ENCODE data around the gene ABHD2. TPM values are rescaled to one million over a fixed set of nuclear protein-coding genes. Genes with fewer than 3 reads are reported as not detected.

Gene ABHD2
- total and polyA plus RNA-seq, 9 of the 15 experiments (the other 6 are each of a cell fraction or from before 2014, with no cell fraction given) = 16.9 to 99.8 (median 47.5) TPM

- in situ Hi-C loops (cut with MboI) = no loop called here
- no peak for TF ChIP-seq ZNF764 (CRISPR knock-in tag; IDR thresholded peaks at IDR 0.05; ENCODE audit: low read depth)
- TF ChIP-seq, protein P1, sequence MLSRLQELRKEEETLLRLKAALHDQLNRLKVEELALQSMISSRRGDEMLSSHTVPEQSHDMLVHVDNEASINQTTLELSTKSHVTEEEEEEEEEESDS (CRISPR knock-in tag; IDR thresholded peaks at IDR 0.05) = no peak
- TF ChIP-seq CBX5 (IDR thresholded peaks at IDR 0.05; ENCODE audit: borderline replicate concordance, low read depth) = no peak
- Histone ChIP-seq H3K9me1 (ENCODE audit: control insufficient read depth, insufficient read depth, low read length) (no peaks in the 10 kb centered on the region), H3K4me1 (replicated peaks in 1 of 2; ENCODE audit: control insufficient read depth in 2 of 2, insufficient read depth in 2 of 2, low read length in 2 of 2) (peaks cover 45 to 60% of the 10 kb centered on the region in 2 experiments), H3K4me3 (peak overlapping the region; percentile 72), H2AFZ (ENCODE audit: low read depth, low read length) (peak overlapping the region; percentile 44), H3K36me3 (ENCODE audit: control insufficient read depth, insufficient read depth, low read length) (peaks cover 37% of the 10 kb centered on the region), H3K79me2 (ENCODE audit: control insufficient read depth, insufficient read depth, low read length) (peaks cover 90% of the 10 kb centered on the region), H3K27me3 (ENCODE audit: control insufficient read depth in 2 of 2, insufficient read depth in 2 of 2, low read length in 2 of 2) (no peaks in the 10 kb centered on the region), H3K4me2 (ENCODE audit: insufficient read depth, low read length) (peak overlapping the region; percentile 83), H3K27ac (ENCODE audit: extremely low read depth, low read depth, low read length) (peak overlapping the region; percentile 77), H3K9ac (ENCODE audit: insufficient read depth in 1 of 2, low read depth in 2 of 2, low read length in 2 of 2) (peak overlapping the region; percentile 65 to 66; a peak in 3 of 4 replicates), H4K20me1 (replicated peaks; ENCODE audit: control insufficient read depth, insufficient read depth, low read length) (no peaks in the 10 kb centered on the region), H3K9me3 (replicated peaks; ENCODE audit: control insufficient read depth, insufficient read depth, low read depth, low read length) (no peaks in the 10 kb centered on the region)
- TSS peak; percentile 26 for BruUV-seq (replicated peaks)
- intact Hi-C loops (cut with micrococcal nuclease) = no loop called here
- DNase-seq (ENCODE audit: extremely low read depth in 1 of 4, low spot score in 3 of 4) (no peak), FAIRE-seq (no peak), ATAC-seq (no peak)
- WGBS (ENCODE audit: insufficient coverage, low coverage, missing lambda C conversion rate) = 36% methylated on average over 1 of the region's 1 CpG
- ChIA-PET POLR2A (interaction anchor here (0.7 to 5.9 kb wide), 11 partner anchors 9 to 111 kb away, joined by 3 to 62 read pairs (median 3); no protein-coding TSS in a partner anchor), CTCF (ENCODE audit: low intra/inter-chr PET ratio) (interaction anchor here (1.1 kb wide), 1 partner anchor 12 kb away, joined by 3 read pairs; no protein-coding TSS in a partner anchor)
Measured at GRCh38 chr15:89091627-89092220, 3.5 kb downstream of the ABHD2 start.

GRCh38 chr15:89093509-89093908 is 5.3 kb downstream of the ABHD2 start:
- in situ Hi-C loops (cut with MboI) (no loop called here), intact Hi-C loops (cut with micrococcal nuclease) (no loop called here)
- H3K9ac ChIP-seq (ENCODE audit: insufficient read depth in 1 of 2, low read depth in 2 of 2, low read length in 2 of 2) = peak overlapping the region; percentile 4 to 78; a peak in 1 of 4 replicates
- H3K4me1 ChIP-seq (replicated peaks in 1 of 2; ENCODE audit: control insufficient read depth in 2 of 2, insufficient read depth in 2 of 2, low read length in 2 of 2) = peaks cover 35 to 56% of the 10 kb centered on the region in 2 experiments
- H2AFZ ChIP-seq (ENCODE audit: low read depth, low read length) = no peak overlapping the region
- no peak for FAIRE-seq
- CTCF ChIA-PET (ENCODE audit: low intra/inter-chr PET ratio) = no interaction called here
- POLR2A ChIA-PET = interaction anchor here (1.6 kb wide), 1 partner anchor 20 kb away, joined by 3 read pairs; no protein-coding TSS in a partner anchor
- H3K27ac ChIP-seq (ENCODE audit: extremely low read depth, low read depth, low read length) = peak overlapping the region; percentile 37; the same call in 2 of the 3 replicates
- H3K9me3 ChIP-seq (replicated peaks; ENCODE audit: control insufficient read depth, insufficient read depth, low read depth, low read length) = no peaks in the 10 kb centered on the region
- no peaks in the 10 kb centered on the region for H3K9me1 ChIP-seq (ENCODE audit: control insufficient read depth, insufficient read depth, low read length)
- no peak for ATAC-seq
- no peak for DNase-seq (ENCODE audit: extremely low read depth in 1 of 4, low spot score in 3 of 4)
- no peak overlapping the region for H3K4me3 ChIP-seq
- H3K4me2 ChIP-seq (ENCODE audit: insufficient read depth, low read length) = peak overlapping the region; percentile 60
- peaks cover 99% of the 10 kb centered on the region for H3K79me2 ChIP-seq (ENCODE audit: control insufficient read depth, insufficient read depth, low read length)
- no peaks in the 10 kb centered on the region for H3K27me3 ChIP-seq (ENCODE audit: control insufficient read depth in 2 of 2, insufficient read depth in 2 of 2, low read length in 2 of 2)
- no peaks in the 10 kb centered on the region for H4K20me1 ChIP-seq (replicated peaks; ENCODE audit: control insufficient read depth, insufficient read depth, low read length)
- peaks cover 42% of the 10 kb centered on the region for H3K36me3 ChIP-seq (ENCODE audit: control insufficient read depth, insufficient read depth, low read length)
- no TSS peak for BruUV-seq (replicated peaks)
- 76% methylated on average over 7 of the region's 7 CpGs for WGBS (ENCODE audit: insufficient coverage, low coverage, missing lambda C conversion rate)
- TF ChIP-seq, protein P2, sequence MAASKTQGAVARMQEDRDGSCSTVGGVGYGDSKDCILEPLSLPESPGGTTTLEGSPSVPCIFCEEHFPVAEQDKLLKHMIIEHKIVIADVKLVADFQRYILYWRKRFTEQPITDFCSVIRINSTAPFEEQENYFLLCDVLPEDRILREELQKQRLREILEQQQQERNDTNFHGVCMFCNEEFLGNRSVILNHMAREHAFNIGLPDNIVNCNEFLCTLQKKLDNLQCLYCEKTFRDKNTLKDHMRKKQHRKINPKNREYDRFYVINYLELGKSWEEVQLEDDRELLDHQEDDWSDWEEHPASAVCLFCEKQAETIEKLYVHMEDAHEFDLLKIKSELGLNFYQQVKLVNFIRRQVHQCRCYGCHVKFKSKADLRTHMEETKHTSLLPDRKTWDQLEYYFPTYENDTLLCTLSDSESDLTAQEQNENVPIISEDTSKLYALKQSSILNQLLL (CRISPR knock-in tag; IDR thresholded peaks at IDR 0.05; ENCODE audit: borderline replicate concordance) = no peak
- no peak for TF ChIP-seq CCAR2 (IDR thresholded peaks at IDR 0.05; ENCODE audit: low read depth, low read length)
- no peak for TF ChIP-seq KAT7 (CRISPR knock-in tag; IDR thresholded peaks at IDR 0.05; ENCODE audit: borderline replicate concordance)
- TF ChIP-seq HLTF (IDR thresholded peaks at IDR 0.05) = no peak
- no peak for TF ChIP-seq BACH1 (tag; IDR thresholded peaks at IDR 0.05)
- no peak for TF ChIP-seq ETS2 (tag; IDR thresholded peaks at IDR 0.05; ENCODE audit: borderline replicate concordance, poor library complexity, severe bottlenecking)
- no peak for TF ChIP-seq MYC (IDR thresholded peaks at IDR 0.05; ENCODE audit: low read depth, low read length)
- no peak for TF ChIP-seq MYC (CRISPR knock-in tag; IDR thresholded peaks at IDR 0.05; ENCODE audit: borderline replicate concordance, low read depth)
- TF ChIP-seq ETV1 (tag; conservative IDR thresholded peaks at IDR 0.05; ENCODE audit: low read depth) = no peak
- TF ChIP-seq PHB (CRISPR knock-in tag; IDR thresholded peaks at IDR 0.05) = no peak
- no peak for TF ChIP-seq XRCC4 (IDR thresholded peaks at IDR 0.05; ENCODE audit: extremely low read depth, insufficient read depth, insufficient read length)
